CD4-positive, alpha-beta T cell treated with Interleukin-17A for 4 hours (primary cell): ENCODE measurements around the gene SCN3B.
A peak's percentile ranks its signal among the peaks of the same experiment; 100 is the strongest.

Experiments
- DNase-seq: peaks from one replicate; pipeline ENCODE4 v3.0.0-alpha.2; 2020; ENCODE audit warnings: mixed read lengths

SCN3B gene

GRCh38 chr11:123653827-123654565 is 428 bp downstream of the SCN3B start:
- DNase-seq = peak; percentile 40

GRCh38 chr11:123653483-123653826 is 969 bp downstream of the SCN3B start:
- DNase-seq = no peak

- no peak for DNase-seq
Observed at GRCh38 chr11:123652599-123652998, 1.8 kb downstream of the SCN3B start.

- no peak for DNase-seq
Observed at GRCh38 chr11:123650901-123651300, 3.5 kb downstream of the SCN3B start.

- DNase-seq = no peak
Observed at GRCh38 chr11:123645286-123645975, 9.0 kb downstream of the SCN3B start.

- no peak for DNase-seq
Observed at GRCh38 chr11:123642435-123642834, 12.0 kb downstream of the SCN3B start.

GRCh38 chr11:123641495-123641840 is 13.0 kb downstream of the SCN3B start:
- no peak for DNase-seq

GRCh38 chr11:123640677-123641494 is 13.5 kb downstream of the SCN3B start:
- DNase-seq = peak; percentile 65

GRCh38 chr11:123640029-123640428 is 14.4 kb downstream of the SCN3B start:
- no peak for DNase-seq

GRCh38 chr11:123630126-123630608 is 24.3 kb downstream of the SCN3B start:
- no peak for DNase-seq

- no peak for DNase-seq
Observed at GRCh38 chr11:123628936-123629683, 25.3 kb downstream of the SCN3B start.

- no peak for DNase-seq
Observed at GRCh38 chr11:123624974-123625373, 29.4 kb downstream of the SCN3B start.

GRCh38 chr11:123622576-123622975 is 31.8 kb downstream of the SCN3B start:
- DNase-seq = no peak

GRCh38 chr11:123616505-123617198 is 37.8 kb downstream of the SCN3B start:
- DNase-seq = no peak

GRCh38 chr11:123611698-123612097 is 42.7 kb downstream of the SCN3B start:
- DNase-seq = no peak

- no peak for DNase-seq
Observed at GRCh38 chr11:123608945-123609344, 45.5 kb downstream of the SCN3B start.

GRCh38 chr11:123608371-123608770 is 46.1 kb downstream of the SCN3B start:
- no peak for DNase-seq

GRCh38 chr11:123607781-123608180 is 46.6 kb downstream of the SCN3B start:
- DNase-seq = no peak

- DNase-seq = no peak
Observed at GRCh38 chr11:123603666-123604065, 50.8 kb downstream of the SCN3B start.

GRCh38 chr11:123601743-123602142 is 52.7 kb downstream of the SCN3B start:
- no peak for DNase-seq

GRCh38 chr11:123601136-123601535 is 53.3 kb downstream of the SCN3B start:
- DNase-seq = no peak

GRCh38 chr11:123597859-123598258 is 56.6 kb downstream of the SCN3B start:
- no peak for DNase-seq
